GM19328 (cell line): ENCODE measurements around the gene ROBO1.

Experiments used
- ATAC-seq: cut with Tn5 transposase; IDR thresholded peaks from one replicate; pipeline ENCODE4 v1.9.1; 2021; ENCODE audit warnings: mild to moderate bottlenecking, moderate library complexity; ENCODE audit not compliant: unreplicated experiment

ROBO1 gene

DNA sequence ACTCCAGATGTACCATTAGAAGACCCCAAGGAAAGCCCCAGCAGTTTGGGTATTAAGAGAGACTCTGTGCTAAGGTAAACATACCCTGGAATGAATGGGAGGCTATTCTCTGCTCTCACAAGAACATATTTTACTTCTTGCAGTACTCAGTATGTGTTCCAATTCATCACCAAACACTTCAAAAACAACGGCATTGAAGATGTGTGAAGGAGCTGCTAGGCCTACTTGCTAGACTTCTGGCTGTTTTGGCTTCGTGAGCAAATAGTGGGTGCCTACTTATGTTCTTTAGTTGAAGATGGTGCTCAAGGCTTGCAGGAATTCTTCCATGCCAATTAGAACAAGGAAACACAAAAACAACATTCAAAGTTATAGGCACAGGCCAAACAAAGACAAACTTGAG, 514.5 kb downstream of the ROBO1 start:
- no peak for ATAC-seq

DNA sequence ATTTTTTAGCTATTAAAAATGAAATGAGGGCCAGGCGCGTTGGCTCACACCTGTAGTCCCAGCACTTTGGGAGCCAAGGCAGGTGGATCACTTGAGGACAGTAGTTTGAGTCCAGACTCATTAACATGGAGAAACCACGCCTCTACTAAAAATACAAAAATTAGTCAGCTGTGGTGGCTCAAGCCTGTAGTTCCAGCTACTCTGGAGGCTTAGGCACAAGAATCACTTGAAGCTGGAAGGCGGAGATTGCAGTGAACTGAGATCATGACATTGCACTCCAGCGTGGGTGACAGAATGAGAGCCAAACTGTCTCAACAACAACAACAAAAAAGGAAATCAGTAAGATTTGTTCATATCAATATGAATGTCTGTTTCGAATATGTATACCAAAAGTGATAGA, 517.1 kb downstream of the ROBO1 start:
- ATAC-seq = no peak

DNA sequence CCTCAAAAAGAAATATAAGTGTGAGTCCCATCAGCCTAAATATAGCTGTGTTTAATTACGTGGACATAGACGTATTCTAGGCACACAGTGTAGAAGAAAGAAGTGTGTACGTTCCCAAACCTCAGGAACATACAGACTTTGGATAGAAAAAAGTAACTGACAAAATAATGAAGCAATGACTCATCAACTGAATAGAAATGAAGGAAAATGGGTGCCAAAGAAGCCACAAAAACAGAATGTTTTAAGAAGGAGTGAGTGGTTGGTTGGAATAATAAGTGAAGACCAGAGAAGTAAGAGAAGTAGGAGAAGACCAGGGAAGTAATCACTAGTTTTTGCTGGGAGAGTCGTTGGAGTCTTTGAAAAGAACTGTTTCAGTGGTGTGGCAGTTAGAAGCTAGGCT, 518.1 kb downstream of the ROBO1 start:
- ATAC-seq = no peak

- no peak for ATAC-seq
Measured at GRCh38 chr3:79247725-79248043, 520.1 kb downstream of the ROBO1 start.

- ATAC-seq = no peak
Measured at GRCh38 chr3:79246875-79247724, 520.7 kb downstream of the ROBO1 start.

DNA sequence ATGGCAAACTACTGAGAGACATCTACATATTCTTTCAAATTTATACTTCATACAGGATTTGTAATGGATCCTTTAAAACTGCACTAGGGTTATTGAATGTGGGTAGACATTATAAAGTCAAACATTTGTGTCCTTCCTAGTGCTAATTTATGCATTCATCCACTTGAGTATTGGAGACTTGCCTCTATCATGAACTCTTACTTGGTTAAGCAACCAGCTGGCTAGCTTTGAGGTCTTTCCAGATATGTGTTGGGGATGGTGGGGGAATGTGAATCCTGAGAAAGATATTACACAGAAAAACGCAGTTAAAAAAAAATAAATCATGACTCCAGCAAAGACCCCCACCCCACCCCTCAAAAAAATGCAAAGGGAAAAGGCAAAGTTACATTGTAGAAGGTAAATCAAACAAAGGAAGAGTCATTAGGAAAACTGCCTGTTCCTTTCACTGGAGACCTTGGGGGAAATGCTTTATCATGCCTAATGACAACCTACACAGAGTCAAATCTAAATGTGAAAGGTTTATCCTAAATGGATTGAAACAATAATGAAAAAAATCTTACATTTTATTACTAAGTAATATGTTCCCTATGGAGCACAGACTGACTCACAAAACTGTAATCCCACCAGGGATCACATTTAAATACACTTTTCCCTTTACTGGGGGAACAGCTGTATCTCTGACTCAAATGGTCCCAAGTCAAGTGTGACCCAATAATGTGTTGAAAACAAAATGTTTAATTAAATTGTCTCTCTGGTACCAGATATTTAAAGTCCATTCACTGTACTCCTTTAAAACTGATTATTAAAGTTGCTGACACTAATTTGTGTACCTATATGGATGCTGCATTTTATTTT, 522.3 kb downstream of the ROBO1 start:
- no peak for ATAC-seq

DNA sequence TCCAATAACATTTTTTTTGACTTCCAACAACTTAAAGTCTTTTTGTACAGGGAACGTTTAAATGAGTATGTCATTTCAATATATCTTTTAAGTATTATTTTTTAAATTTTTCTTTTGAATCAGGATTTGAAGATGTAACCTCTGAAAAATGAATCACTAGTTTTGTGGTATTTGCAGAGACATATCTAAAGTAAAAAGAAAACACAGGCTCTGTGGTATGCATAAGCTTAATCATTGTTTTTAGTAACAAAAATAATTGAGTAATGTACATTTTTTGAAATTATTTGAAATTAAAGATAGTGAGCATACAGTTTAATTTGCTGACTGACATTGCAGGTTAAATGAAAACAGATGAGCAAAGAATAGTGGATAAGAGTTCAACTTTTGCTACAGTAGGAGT, 531.3 kb downstream of the ROBO1 start:
- no peak for ATAC-seq

DNA sequence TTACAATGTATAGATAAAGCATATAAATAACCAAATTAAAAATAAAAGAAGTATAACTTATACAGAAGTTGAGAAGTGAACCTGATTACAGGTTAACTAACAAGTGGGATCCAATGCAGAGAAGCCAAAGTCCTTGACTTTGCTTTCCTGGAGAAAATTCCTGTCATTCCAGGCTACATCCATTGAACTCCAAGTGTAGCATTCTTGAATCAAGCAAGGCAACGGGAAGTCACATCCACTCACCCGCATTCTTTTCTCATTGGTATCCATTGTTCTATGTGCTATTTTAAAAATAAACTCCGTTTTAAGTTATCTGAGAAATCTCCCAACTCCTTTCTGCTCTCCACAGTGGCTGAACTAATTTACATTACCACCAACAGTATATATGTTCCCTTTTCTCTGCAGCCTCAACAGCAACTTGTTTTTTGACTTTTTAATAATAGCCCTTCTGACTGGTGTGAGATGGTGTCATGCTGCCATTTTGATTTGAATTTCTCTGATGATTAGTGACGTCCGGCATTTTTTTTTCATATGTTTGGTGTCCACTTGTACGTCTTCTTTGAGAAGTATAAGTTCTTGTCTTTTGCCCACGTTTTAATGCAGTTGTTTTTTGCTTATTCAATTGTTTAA, 534.3 kb downstream of the ROBO1 start:
- ATAC-seq = no peak

DNA sequence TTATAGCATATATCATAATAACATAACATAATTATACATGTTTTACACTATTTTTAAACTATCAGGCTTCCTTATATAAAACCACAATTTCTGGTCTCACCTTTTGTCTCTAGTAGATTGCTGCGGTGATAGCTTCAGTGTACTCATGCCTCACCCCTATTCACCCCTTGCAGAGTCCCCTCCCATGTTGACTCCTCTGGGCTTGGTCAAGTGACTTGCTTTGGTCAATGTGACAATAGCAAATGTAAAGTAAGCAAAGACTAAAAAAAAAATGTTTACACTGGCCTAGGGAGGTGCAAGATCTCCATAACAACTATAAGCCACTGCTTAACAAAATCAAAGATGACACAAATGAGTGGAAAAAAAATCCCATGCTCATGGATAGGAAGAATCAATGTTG, 537.5 kb downstream of the ROBO1 start:
- ATAC-seq = no peak

DNA sequence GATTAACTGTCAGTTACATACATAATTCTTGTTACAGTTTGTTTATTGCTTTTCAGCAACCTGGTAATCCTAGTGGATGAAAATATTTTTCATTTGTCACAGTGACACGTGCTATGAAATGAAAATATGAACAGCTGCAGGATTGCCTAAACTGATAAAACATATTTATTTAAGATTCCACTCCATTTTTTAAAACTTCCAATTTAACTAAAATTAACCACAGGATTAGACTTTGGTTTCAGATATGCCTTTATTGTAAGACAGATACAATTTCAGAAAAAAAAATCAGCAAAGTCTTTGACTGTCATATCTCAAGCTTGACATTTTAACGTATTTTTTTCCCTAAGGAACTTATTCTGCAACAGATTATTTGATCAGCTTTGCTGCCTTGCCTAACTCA, 550.7 kb downstream of the ROBO1 start:
- no peak for ATAC-seq

DNA sequence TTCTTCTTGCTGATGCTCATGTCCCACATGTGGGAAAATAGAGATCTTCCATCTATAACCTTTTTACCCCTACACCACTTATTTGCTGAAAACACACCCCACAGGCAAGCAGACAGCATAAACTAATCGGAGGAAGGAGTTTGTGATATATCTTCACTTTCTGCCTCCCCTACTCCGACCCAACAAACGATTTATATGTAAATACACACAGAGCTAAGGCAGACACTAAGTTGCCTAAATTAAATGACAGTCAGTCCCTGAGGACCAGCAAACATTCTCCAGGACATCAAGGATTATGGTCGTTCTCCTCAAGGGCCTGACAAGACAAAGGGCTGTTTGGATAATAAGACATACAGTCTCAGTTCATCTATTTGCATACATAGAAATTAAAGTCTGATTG, 552.5 kb downstream of the ROBO1 start:
- no peak for ATAC-seq

DNA sequence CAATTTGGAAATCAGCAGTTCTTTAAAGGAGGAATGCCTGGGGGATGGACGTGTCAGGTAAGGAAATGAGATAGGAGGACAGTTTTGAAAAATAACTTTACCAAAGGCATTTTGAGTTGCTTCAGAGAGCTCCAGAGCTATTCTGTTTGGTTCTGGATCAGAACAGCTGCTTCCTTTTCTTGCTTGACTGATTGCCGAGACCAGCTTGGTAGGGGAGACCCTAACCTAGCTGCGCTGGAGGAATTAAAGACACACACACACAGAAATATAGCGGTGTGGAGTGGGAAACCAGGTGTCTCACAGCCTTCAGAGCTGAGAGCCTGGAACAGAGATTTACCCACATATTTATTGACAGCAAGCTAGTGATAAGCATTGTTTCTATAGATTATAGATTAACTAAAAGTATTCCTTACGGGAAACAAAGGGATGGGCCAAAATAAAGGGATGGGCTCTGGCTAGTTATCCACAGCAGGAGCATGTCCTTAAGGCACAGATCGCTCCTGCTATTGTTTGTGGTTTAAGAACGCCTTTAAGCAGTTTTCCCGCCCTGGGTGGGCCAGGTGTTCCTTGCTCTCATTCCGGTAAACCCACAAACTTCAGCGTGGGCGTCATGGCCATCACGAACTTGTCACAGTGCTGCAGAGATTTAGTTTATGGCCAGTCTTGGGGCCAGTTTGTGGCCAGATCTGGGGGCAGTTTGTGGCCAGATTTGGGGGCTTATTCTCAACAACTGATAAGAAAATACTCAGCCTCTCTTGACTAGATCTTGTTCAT, 556.0 kb downstream of the ROBO1 start:
- ATAC-seq = no peak

DNA sequence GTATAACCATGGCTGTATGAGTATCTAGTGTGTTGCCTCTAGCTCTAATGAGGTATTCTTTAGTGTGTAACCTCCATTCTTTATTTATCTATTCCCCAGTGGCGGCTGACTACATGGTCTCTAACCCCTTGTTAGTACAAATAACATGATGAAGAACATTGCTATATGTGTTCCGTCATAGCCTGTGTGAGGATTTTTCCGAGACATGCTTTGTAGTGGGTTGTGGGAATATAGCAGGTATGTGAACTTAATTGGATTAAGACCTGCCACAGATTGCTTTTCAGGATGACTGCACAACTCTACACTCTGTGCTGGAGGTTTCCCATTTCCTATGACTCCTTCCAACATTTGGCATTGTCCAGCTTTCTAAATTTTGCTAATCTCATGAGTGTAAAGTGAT, 563.4 kb downstream of the ROBO1 start:
- ATAC-seq = no peak

- ATAC-seq = no peak
Measured at GRCh38 chr3:79203144-79203519, 564.7 kb downstream of the ROBO1 start.

DNA sequence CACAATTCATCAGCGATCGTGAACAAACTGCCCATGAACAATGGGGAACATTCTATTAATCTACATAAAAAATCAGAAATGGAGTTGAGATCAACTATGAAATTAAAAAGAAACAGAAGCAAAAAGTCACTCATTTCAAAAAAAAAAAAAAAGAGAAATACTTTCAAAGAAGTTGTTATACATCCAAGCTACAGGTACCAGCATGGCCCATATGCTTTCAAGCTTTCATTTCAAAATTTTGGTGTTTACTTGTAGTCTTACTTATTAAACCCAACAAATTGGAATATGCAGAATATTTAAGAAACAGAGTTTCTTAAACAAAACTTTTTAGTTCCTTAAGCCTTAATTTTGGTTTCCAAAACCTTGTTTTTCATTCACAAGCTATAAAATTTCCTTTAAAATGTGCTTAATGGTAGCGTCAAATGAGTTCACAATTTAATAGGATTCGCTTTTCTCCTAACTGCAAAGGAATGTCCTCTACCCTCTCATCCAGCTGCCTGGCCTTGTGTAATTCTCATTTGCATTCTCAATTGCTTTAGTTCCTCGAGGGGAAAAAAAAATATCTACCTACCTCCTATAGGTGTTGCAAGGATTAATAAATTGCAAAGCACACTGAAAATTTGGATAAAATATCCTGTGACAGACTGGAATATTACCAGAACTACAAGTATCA, 565.2 kb downstream of the ROBO1 start:
- ATAC-seq = no peak

GRCh38 chr3:79200456-79200855, 567.3 kb downstream of the ROBO1 start:
- no peak for ATAC-seq

- ATAC-seq = no peak
Measured at GRCh38 chr3:79199966-79200365, 567.8 kb downstream of the ROBO1 start.

GRCh38 chr3:79187426-79187825, 580.4 kb downstream of the ROBO1 start:
- ATAC-seq = no peak

DNA sequence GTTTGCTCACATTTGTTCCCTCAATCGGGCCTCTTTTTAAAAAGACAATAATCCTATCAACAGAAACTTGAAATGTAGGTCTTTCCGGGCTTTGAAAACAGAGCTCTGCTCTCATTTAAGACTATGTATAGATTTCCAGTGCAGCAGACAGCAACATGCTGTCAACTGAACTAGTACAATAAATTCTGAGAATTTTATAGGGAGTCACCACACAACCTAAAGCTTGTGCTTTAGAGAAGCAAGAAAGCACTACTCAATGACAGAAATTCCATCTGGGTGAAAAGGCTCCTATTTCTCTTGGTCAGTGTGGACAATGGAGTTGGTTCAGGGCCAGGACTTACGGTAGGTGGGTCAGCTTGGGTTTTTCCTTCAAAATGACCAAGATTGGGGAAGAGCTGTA, 583.5 kb downstream of the ROBO1 start:
- no peak for ATAC-seq

DNA sequence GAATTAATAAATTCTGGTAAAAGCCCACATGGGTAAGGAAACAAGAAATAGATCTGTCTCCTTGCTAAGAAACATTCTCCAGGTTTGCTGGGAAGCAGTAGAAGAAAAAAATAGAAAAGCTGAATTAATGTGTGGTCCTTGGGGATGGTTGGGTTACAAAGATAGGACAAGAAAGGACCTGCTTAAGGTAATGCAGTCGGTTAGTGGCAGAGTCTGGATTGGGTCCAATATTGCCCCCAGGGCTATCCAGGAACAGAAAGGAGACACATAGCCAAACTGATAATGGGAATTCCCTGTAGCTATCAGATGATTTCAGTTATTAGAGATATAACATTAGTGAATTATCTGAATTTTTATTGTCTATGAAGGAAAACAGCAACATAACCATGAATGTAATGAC, 584.3 kb downstream of the ROBO1 start:
- no peak for ATAC-seq
